ENCODE measurements around the gene NECAB3.

GRCh38 chr20:33653218-33653899 lies 20.9 kb downstream of the NECAB3 start:
- TF ChIP-seq CTCF (IDR thresholded peaks at IDR 0.05; ENCODE audit: insufficient read depth, low read depth, low read length) (peak; percentile 78), EZH2 (IDR thresholded peaks at IDR 0.05; ENCODE audit: insufficient read depth, low read length) (no peak)
